ENCODE data around the gene USP53. TPM values are rescaled to one million over a fixed set of nuclear protein-coding genes. Genes with fewer than 3 reads are reported as not detected.

Gene USP53
- total and polyA plus RNA-seq, 9 of the 15 experiments (the other 6 are each of a cell fraction or from before 2014, with no cell fraction given), result 2.9 to 9.6 (median 8.3) TPM

DNA sequence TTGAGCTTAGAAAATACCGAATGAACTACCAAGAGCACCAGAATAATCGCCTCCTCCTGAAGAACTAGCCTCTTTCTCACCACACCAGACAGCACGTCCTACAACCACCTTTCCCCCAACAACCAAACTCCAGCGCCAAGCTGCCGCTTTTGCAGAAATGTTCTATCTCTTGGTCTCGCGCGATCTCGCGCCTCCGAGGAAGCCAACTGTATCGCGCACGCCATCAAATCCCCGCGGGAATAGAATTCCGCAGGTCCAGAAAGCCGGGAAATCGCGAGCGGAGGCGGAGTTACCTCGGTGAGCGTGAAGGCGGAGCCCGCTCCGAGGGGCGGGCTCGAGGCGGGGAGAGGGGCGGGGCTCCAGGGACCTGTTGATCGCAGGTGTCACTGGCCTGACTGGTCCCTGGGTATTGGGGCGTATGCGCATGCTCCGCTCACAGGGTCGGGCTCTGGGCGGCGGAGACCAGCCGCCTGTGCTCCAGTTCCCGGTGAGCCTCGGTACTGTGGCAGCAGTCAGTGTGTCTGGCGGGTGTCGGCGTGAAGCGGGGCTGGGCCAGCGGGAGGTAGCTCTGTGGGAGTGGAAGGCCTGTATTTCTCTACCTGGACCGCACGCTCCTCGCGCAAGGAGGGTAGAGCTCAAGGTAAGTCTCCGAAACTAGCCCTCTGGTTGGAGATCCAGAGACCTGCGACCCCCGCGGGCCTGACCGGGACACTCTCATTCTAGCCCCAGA lies at the start of gene USP53 (continued):
- TF ChIP-seq, protein P1, sequence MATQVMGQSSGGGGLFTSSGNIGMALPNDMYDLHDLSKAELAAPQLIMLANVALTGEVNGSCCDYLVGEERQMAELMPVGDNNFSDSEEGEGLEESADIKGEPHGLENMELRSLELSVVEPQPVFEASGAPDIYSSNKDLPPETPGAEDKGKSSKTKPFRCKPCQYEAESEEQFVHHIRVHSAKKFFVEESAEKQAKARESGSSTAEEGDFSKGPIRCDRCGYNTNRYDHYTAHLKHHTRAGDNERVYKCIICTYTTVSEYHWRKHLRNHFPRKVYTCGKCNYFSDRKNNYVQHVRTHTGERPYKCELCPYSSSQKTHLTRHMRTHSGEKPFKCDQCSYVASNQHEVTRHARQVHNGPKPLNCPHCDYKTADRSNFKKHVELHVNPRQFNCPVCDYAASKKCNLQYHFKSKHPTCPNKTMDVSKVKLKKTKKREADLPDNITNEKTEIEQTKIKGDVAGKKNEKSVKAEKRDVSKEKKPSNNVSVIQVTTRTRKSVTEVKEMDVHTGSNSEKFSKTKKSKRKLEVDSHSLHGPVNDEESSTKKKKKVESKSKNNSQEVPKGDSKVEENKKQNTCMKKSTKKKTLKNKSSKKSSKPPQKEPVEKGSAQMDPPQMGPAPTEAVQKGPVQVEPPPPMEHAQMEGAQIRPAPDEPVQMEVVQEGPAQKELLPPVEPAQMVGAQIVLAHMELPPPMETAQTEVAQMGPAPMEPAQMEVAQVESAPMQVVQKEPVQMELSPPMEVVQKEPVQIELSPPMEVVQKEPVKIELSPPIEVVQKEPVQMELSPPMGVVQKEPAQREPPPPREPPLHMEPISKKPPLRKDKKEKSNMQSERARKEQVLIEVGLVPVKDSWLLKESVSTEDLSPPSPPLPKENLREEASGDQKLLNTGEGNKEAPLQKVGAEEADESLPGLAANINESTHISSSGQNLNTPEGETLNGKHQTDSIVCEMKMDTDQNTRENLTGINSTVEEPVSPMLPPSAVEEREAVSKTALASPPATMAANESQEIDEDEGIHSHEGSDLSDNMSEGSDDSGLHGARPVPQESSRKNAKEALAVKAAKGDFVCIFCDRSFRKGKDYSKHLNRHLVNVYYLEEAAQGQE (IDR thresholded peaks at IDR 0.05; ENCODE audit: borderline replicate concordance), result peak; percentile 71
- TF ChIP-seq, protein P1 (CRISPR knock-in tag; IDR thresholded peaks at IDR 0.05; ENCODE audit: low read depth), result no peak
- no peak for TF ChIP-seq NR2F6 (CRISPR knock-in tag; IDR thresholded peaks at IDR 0.05)
- TF ChIP-seq, protein P2, sequence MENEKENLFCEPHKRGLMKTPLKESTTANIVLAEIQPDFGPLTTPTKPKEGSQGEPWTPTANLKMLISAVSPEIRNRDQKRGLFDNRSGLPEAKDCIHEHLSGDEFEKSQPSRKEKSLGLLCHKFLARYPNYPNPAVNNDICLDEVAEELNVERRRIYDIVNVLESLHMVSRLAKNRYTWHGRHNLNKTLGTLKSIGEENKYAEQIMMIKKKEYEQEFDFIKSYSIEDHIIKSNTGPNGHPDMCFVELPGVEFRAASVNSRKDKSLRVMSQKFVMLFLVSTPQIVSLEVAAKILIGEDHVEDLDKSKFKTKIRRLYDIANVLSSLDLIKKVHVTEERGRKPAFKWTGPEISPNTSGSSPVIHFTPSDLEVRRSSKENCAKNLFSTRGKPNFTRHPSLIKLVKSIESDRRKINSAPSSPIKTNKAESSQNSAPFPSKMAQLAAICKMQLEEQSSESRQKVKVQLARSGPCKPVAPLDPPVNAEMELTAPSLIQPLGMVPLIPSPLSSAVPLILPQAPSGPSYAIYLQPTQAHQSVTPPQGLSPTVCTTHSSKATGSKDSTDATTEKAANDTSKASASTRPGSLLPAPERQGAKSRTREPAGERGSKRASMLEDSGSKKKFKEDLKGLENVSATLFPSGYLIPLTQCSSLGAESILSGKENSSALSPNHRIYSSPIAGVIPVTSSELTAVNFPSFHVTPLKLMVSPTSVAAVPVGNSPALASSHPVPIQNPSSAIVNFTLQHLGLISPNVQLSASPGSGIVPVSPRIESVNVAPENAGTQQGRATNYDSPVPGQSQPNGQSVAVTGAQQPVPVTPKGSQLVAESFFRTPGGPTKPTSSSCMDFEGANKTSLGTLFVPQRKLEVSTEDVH (IDR thresholded peaks at IDR 0.05; ENCODE audit: low read depth, partially characterized antibody), result no peak
- TF ChIP-seq FOXJ3 (CRISPR knock-in tag; IDR thresholded peaks at IDR 0.05), result no peak
- TF ChIP-seq, protein P3, sequence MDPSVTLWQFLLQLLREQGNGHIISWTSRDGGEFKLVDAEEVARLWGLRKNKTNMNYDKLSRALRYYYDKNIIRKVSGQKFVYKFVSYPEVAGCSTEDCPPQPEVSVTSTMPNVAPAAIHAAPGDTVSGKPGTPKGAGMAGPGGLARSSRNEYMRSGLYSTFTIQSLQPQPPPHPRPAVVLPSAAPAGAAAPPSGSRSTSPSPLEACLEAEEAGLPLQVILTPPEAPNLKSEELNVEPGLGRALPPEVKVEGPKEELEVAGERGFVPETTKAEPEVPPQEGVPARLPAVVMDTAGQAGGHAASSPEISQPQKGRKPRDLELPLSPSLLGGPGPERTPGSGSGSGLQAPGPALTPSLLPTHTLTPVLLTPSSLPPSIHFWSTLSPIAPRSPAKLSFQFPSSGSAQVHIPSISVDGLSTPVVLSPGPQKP (CRISPR knock-in tag; IDR thresholded peaks at IDR 0.05), result no peak
- TF ChIP-seq HES1 (IDR thresholded peaks at IDR 0.05; ENCODE audit: low read depth), result no peak
- peak; percentile 93 for TF ChIP-seq POLR2B (IDR thresholded peaks at IDR 0.05; ENCODE audit: low read depth, partially characterized antibody)
- TF ChIP-seq ZNF592 (IDR thresholded peaks at IDR 0.05), result no peak
